Measurements from ENCODE around the gene SHC2. TPM values are rescaled to one million over a fixed set of nuclear protein-coding genes. Genes with fewer than 3 reads are reported as not detected.

SHC2 gene
- total and polyA plus RNA-seq, 9 of the 15 experiments (the other 6 are each of a cell fraction or from before 2014, with no cell fraction given), result 0.14 to 0.36 (median 0.17) TPM; not detected in 5

- Histone ChIP-seq H2AFZ (ENCODE audit: low read depth, low read length) (no peak overlapping the region), H3K79me2 (ENCODE audit: control insufficient read depth, insufficient read depth, low read length) (no peaks in the 10 kb centered on the region), H3K27ac (ENCODE audit: extremely low read depth, low read depth, low read length) (no peak overlapping the region), H3K4me1 (replicated peaks in 1 of 2; ENCODE audit: control insufficient read depth in 2 of 2, insufficient read depth in 2 of 2, low read length in 2 of 2) (peaks cover 0 to 10% of the 10 kb centered on the region in 2 experiments; a peak in 3 of 5 replicates), H3K9me3 (replicated peaks; ENCODE audit: control insufficient read depth, insufficient read depth, low read depth, low read length) (no peaks in the 10 kb centered on the region), H3K27me3 (ENCODE audit: control insufficient read depth in 2 of 2, insufficient read depth in 2 of 2, low read length in 2 of 2) (peaks cover 62 to 88% of the 10 kb centered on the region in 2 experiments), H3K9me1 (ENCODE audit: control insufficient read depth, insufficient read depth, low read length) (no peaks in the 10 kb centered on the region), H3K9ac (ENCODE audit: insufficient read depth in 1 of 2, low read depth in 2 of 2, low read length in 2 of 2) (no peak overlapping the region), H3K4me2 (ENCODE audit: insufficient read depth, low read length) (no peak overlapping the region), H3K4me3 (no peak overlapping the region), H4K20me1 (replicated peaks; ENCODE audit: control insufficient read depth, insufficient read depth, low read length) (no peaks in the 10 kb centered on the region), H3K36me3 (ENCODE audit: control insufficient read depth, insufficient read depth, low read length) (no peaks in the 10 kb centered on the region)
- in situ Hi-C loops (cut with MboI), result no loop called here
- DNase-seq (ENCODE audit: extremely low read depth in 1 of 4, low spot score in 3 of 4), result no peak
- ATAC-seq, result no peak
- intact Hi-C loops (cut with micrococcal nuclease), result no loop called here
- POLR2A ChIA-PET, result no interaction called here
- no peak for TF ChIP-seq ZC3H8 (IDR thresholded peaks at IDR 0.05)
- TF ChIP-seq ZNF121 (CRISPR knock-in tag; conservative IDR thresholded peaks at IDR 0.05), result peak; percentile 44; the same call in 1 of the 2 replicates
- peak in 1 of 2 experiments; percentile 75; a peak in 1 of 4 replicates for TF ChIP-seq SRF (CRISPR knock-in tag; IDR thresholded peaks at IDR 0.05)
- peak; percentile 59; the same call in 1 of the 2 replicates for TF ChIP-seq SPI1 (IDR thresholded peaks at IDR 0.05; ENCODE audit: borderline replicate concordance, low read depth, low read length)
- TF ChIP-seq ZKSCAN8 (CRISPR knock-in tag; IDR thresholded peaks at IDR 0.05), result no peak
- WGBS (ENCODE audit: insufficient coverage, low coverage, missing lambda C conversion rate), result 13% methylated on average over 22 of the region's 22 CpGs
- no peak for FAIRE-seq
- BruUV-seq (replicated peaks), result no TSS peak
- CTCF ChIA-PET (ENCODE audit: low intra/inter-chr PET ratio), result no interaction called here
Measured at GRCh38 chr19:367963-368629, 92.7 kb downstream of the SHC2 start.

DNA sequence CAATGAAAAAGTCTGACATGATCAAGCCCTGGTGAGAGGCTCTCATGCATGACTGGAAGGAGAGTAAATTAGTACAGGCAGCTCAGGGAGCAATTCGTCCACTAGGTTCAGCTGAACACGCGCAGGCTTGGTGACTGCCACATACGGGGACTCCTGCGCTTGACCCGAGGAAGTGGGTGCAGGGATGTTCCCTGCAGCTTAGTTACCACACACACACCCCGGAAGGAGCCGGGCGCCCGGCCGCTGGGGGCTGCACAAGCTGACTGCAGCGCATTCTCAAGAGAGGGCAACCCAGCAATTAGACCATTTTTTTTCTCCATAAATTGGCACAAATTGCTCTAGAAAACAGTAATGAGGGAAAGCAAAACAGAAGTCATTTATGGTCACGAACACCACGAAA is 93.3 kb downstream of the SHC2 start:
- Histone ChIP-seq H3K79me2 (ENCODE audit: control insufficient read depth, insufficient read depth, low read length) (no peaks in the 10 kb centered on the region), H3K4me1 (replicated peaks in 1 of 2; ENCODE audit: control insufficient read depth in 2 of 2, insufficient read depth in 2 of 2, low read length in 2 of 2) (peaks cover 0 to 10% of the 10 kb centered on the region in 2 experiments; a peak in 3 of 5 replicates), H4K20me1 (replicated peaks; ENCODE audit: control insufficient read depth, insufficient read depth, low read length) (no peaks in the 10 kb centered on the region), H3K9ac (ENCODE audit: insufficient read depth in 1 of 2, low read depth in 2 of 2, low read length in 2 of 2) (no peak overlapping the region), H2AFZ (ENCODE audit: low read depth, low read length) (no peak overlapping the region), H3K4me3 (no peak overlapping the region), H3K36me3 (ENCODE audit: control insufficient read depth, insufficient read depth, low read length) (no peaks in the 10 kb centered on the region), H3K9me1 (ENCODE audit: control insufficient read depth, insufficient read depth, low read length) (no peaks in the 10 kb centered on the region), H3K9me3 (replicated peaks; ENCODE audit: control insufficient read depth, insufficient read depth, low read depth, low read length) (no peaks in the 10 kb centered on the region), H3K27me3 (ENCODE audit: control insufficient read depth in 2 of 2, insufficient read depth in 2 of 2, low read length in 2 of 2) (peaks cover 57 to 82% of the 10 kb centered on the region in 2 experiments), H3K4me2 (ENCODE audit: insufficient read depth, low read length) (no peak overlapping the region), H3K27ac (ENCODE audit: extremely low read depth, low read depth, low read length) (no peak overlapping the region)
- CTCF ChIA-PET (ENCODE audit: low intra/inter-chr PET ratio), result no interaction called here
- BruUV-seq (replicated peaks), result no TSS peak
- POLR2A ChIA-PET, result no interaction called here
- intact Hi-C loops (cut with micrococcal nuclease), result no loop called here
- 10% methylated on average over 14 of the region's 14 CpGs for WGBS (ENCODE audit: insufficient coverage, low coverage, missing lambda C conversion rate)
- DNase-seq (ENCODE audit: extremely low read depth in 1 of 4, low spot score in 3 of 4), result no peak
- no peak; the same call in 2 of the 3 replicates for ATAC-seq
- in situ Hi-C loops (cut with MboI), result no loop called here
- peak; percentile 70 for FAIRE-seq
- TF ChIP-seq BHLHE40 (IDR thresholded peaks at IDR 0.05; ENCODE audit: low read length) (no peak), SRSF7 (optimal IDR thresholded peaks at IDR 0.05; ENCODE audit: low read depth, low read length) (no peak), MAFG (tag; conservative IDR thresholded peaks at IDR 0.05) (no peak), HDAC8 (tag; IDR thresholded peaks at IDR 0.05) (no peak), BDP1 (IDR thresholded peaks at IDR 0.05; ENCODE audit: insufficient read depth, insufficient read length) (no peak), TFAM (CRISPR knock-in tag; conservative IDR thresholded peaks at IDR 0.05) (no peak)
- TF ChIP-seq, protein P1, sequence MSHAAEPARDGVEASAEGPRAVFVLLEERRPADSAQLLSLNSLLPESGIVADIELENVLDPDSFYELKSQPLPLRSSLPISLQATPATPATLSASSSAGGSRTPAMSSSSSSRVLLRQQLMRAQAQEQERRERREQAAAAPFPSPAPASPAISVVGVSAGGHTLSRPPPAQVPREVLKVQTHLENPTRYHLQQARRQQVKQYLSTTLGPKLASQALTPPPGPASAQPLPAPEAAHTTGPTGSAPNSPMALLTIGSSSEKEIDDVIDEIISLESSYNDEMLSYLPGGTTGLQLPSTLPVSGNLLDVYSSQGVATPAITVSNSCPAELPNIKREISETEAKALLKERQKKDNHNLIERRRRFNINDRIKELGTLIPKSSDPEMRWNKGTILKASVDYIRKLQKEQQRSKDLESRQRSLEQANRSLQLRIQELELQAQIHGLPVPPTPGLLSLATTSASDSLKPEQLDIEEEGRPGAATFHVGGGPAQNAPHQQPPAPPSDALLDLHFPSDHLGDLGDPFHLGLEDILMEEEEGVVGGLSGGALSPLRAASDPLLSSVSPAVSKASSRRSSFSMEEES (CRISPR knock-in tag; IDR thresholded peaks at IDR 0.05), result no peak

All from K562 (cell line).